GM21529 (cell line): ENCODE measurements around the gene STX11.
"Not testable (repeated sequence)": the region's sequence is repeated elsewhere in the genome, so short reads cannot be mapped to it uniquely, and the experiment has no call there.

Source experiments
- ATAC-seq: cut with Tn5 transposase; IDR thresholded peaks from one replicate; pipeline ENCODE4 v1.9.1; 2021; ENCODE audit not compliant: unreplicated experiment

The STX11 gene

GRCh38 chr6:144149894-144150709 lies at the start of gene STX11:
TSS of gene STX11 (plus strand) at chr6:144150517. CDS start at chr6:144186628, 36,111 bp downstream.
- ATAC-seq, result peak; percentile 63

- ATAC-seq, result no peak
These were observed 47.2 kb upstream of the STX11 start for GRCh38 chr6:144103026-144103563.

- ATAC-seq, result no peak
These were observed 45.8 kb upstream of the STX11 start for GRCh38 chr6:144104488-144104887.

GRCh38 chr6:144104898-144105487 lies 45.3 kb upstream of the STX11 start:
- ATAC-seq, result peak; percentile 93

GRCh38 chr6:144106206-144106605 lies 44.1 kb upstream of the STX11 start:
- ATAC-seq, result no peak

- no peak for ATAC-seq
These were observed 40.1 kb upstream of the STX11 start for GRCh38 chr6:144110210-144110609.

GRCh38 chr6:144113366-144113765 lies 37.0 kb upstream of the STX11 start:
- ATAC-seq, result no peak

- no peak for ATAC-seq
These were observed 35.1 kb upstream of the STX11 start for GRCh38 chr6:144115219-144115618.

GRCh38 chr6:144119376-144119775 lies 30.9 kb upstream of the STX11 start:
- ATAC-seq, result no peak

GRCh38 chr6:144122861-144123260 lies 27.5 kb upstream of the STX11 start:
- ATAC-seq, result no peak

GRCh38 chr6:144123421-144123820 lies 26.9 kb upstream of the STX11 start:
- no peak for ATAC-seq

- ATAC-seq, result no peak
These were observed 26.5 kb upstream of the STX11 start for GRCh38 chr6:144123836-144124235.

GRCh38 chr6:144127097-144127496 lies 23.2 kb upstream of the STX11 start:
- no peak for ATAC-seq

- ATAC-seq, result no peak
These were observed 20.8 kb upstream of the STX11 start for GRCh38 chr6:144129469-144129868.

GRCh38 chr6:144131248-144131709 lies 19.0 kb upstream of the STX11 start:
- no peak for ATAC-seq

GRCh38 chr6:144132167-144132690 lies 18.1 kb upstream of the STX11 start:
- ATAC-seq, result not testable (repeated sequence)

- ATAC-seq, result no peak
These were observed 17.0 kb upstream of the STX11 start for GRCh38 chr6:144133225-144133821.

- ATAC-seq, result no peak
These were observed 16.1 kb upstream of the STX11 start for GRCh38 chr6:144134176-144134575.

- no peak for ATAC-seq
These were observed 15.6 kb upstream of the STX11 start for GRCh38 chr6:144134737-144135136.

- ATAC-seq, result no peak
These were observed 11.8 kb upstream of the STX11 start for GRCh38 chr6:144138542-144138941.

GRCh38 chr6:144139817-144140216 lies 10.5 kb upstream of the STX11 start:
- no peak for ATAC-seq
